Endothelial cell of umbilical vein (primary cell): ENCODE results near the gene DCLK1. TPM values are rescaled to one million over a fixed set of nuclear protein-coding genes. Genes with fewer than 3 reads are reported as not detected.

ENCODE experiments used
- BruUV-seq: library from RNA; stranded (reverse); fragments of 400-500 nt; replicated peaks from 2 replicates; lab custom pipeline; 2021; lab: Mats Ljungman, UMichigan
- CTCF ChIA-PET: fragments of 300-600, 350-600 bp; sonication (Branson Sonifier 250); formaldehyde crosslinking; loops from one replicate; lab custom pipeline; 2021; ENCODE audit warnings: antibody characterized with exemption, inconsistent platforms; lab: Charles Lee
- POLR2A ChIA-PET: fragments of 300-600, 350-600 bp; sonication (Branson Sonifier 250); formaldehyde crosslinking; loops from one replicate; lab custom pipeline; 2021; ENCODE audit warnings: antibody characterized with exemption, inconsistent platforms; lab: Charles Lee
- DNase-seq: peaks from one replicate; pipeline ENCODE4 v3.0.0-alpha.2; 2011; ENCODE audit warnings: low read depth, low spot score
- FAIRE-seq: peaks from 2 replicates; lab custom pipeline; 2011; peaks lifted over from hg19 to GRCh38; lab: Jason Lieb, UNC
- H2AFZ ChIP-seq: 2 replicates; pipeline ENCODE4 v1.6.0; 2012; ENCODE audit warnings: low read depth, low read length, control low read depth, inconsistent platforms
- H3K27ac ChIP-seq: 2 replicates; pipeline ENCODE4 v1.5.1; 2011; ENCODE audit warnings: low read depth, mild to moderate bottlenecking, control low read depth, low read length, moderate library complexity; ENCODE audit not compliant: insufficient read depth
- H3K27me3 ChIP-seq, 2 experiments: 2 replicates each; pipeline versions ENCODE4 v1.6.0 to v1.6.1; 2011; ENCODE audit warnings: low read length in 2 of 2, mixed read lengths in 1 of 2; ENCODE audit not compliant: control insufficient read depth in 2 of 2, insufficient read depth in 2 of 2
- H3K36me3 ChIP-seq, 2 experiments: 2 replicates in 1 of 2; 3 replicates in 1 of 2; pipeline ENCODE4 v1.5.1; 2011; ENCODE audit warnings: low read length in 2 of 2, mild to moderate bottlenecking in 1 of 2, moderate library complexity in 1 of 2; ENCODE audit not compliant: control insufficient read depth in 2 of 2, insufficient read depth in 2 of 2; ENCODE audit errors: extremely low read depth in 1 of 2
- H3K4me1 ChIP-seq: 3 replicates; pipeline ENCODE4 v1.5.1; 2011; ENCODE audit warnings: mild to moderate bottlenecking, low read length; ENCODE audit not compliant: control insufficient read depth, insufficient read depth; ENCODE audit errors: extremely low read depth
- H3K4me2 ChIP-seq: 2 replicates; pipeline ENCODE4 v1.6.1; 2011; ENCODE audit warnings: low read length, control low read depth, mixed read lengths; ENCODE audit not compliant: insufficient read depth
- H3K4me3 ChIP-seq, 3 experiments: fragments of 200-600 bp in 1 of 3; sonication (generic), shearing (Covaris generic) in 1 of 3; replicated peaks in 1 of 3; 2 replicates each; pipeline ENCODE4 v1.5.1; 2011 to 2016; ENCODE audit warnings: control low read depth in 3 of 3, low read length in 3 of 3, mild to moderate bottlenecking in 2 of 3, inconsistent platforms in 1 of 3, low read depth in 1 of 3, moderate library complexity in 1 of 3; ENCODE audit not compliant: insufficient read depth in 1 of 3
- H3K79me2 ChIP-seq: 2 replicates; pipeline ENCODE4 v1.6.0; 2012; ENCODE audit warnings: low read length, inconsistent platforms; ENCODE audit not compliant: control insufficient read depth, insufficient read depth
- H3K9ac ChIP-seq: replicated peaks from 2 replicates; pipeline ENCODE3; 2011; ENCODE audit warnings: low read length, control low read depth; ENCODE audit not compliant: insufficient read depth; ENCODE audit errors: extremely low read depth
- H3K9me1 ChIP-seq: replicated peaks from 3 replicates; pipeline ENCODE4 v1.6.0; 2011; ENCODE audit warnings: mild to moderate bottlenecking, low read length; ENCODE audit not compliant: control insufficient read depth, insufficient read depth; ENCODE audit errors: extremely low read depth
- H3K9me3 ChIP-seq: replicated peaks from 2 replicates; pipeline ENCODE4 v1.5.1; 2012; ENCODE audit warnings: low read length, inconsistent platforms; ENCODE audit not compliant: control insufficient read depth, insufficient read depth
- H4K20me1 ChIP-seq: replicated peaks from 2 replicates; pipeline ENCODE3; 2011; ENCODE audit warnings: mild to moderate bottlenecking, low read length; ENCODE audit not compliant: control insufficient read depth, insufficient read depth; ENCODE audit errors: extremely low read depth
- CTCF ChIP-seq, 2 donors: IDR thresholded peaks; 1 replicate in 1 of 2; 2 replicates in 1 of 2; pipeline ENCODE4 v1.5.1; 2011; ENCODE audit warnings: low read length in 2 of 2, mild to moderate bottlenecking in 2 of 2, moderate library complexity in 2 of 2, control low read depth in 1 of 2, inconsistent platforms in 1 of 2, low read depth in 1 of 2; ENCODE audit not compliant: insufficient read depth in 1 of 2; ENCODE audit errors: extremely low read depth in 1 of 2
- EZH2 ChIP-seq: IDR thresholded peaks from 2 replicates; pipeline ENCODE4 v1.6.1; 2012; ENCODE audit warnings: borderline replicate concordance, low read depth, mild to moderate bottlenecking, moderate library complexity, low read length, inconsistent platforms; ENCODE audit not compliant: severe bottlenecking
- FOS ChIP-seq: IDR thresholded peaks from 2 replicates; pipeline ENCODE4 v1.6.1; 2011; ENCODE audit warnings: mild to moderate bottlenecking, low read length, moderate library complexity, borderline replicate concordance; ENCODE audit not compliant: insufficient read depth
- GATA2 ChIP-seq: IDR thresholded peaks from 2 replicates; pipeline ENCODE4 v1.7.0; 2011; ENCODE audit warnings: low read depth, mild to moderate bottlenecking, moderate library complexity, mixed read lengths, low read length; ENCODE audit not compliant: insufficient read length, insufficient read depth
- JUN ChIP-seq: IDR thresholded peaks from 2 replicates; pipeline ENCODE4 v1.6.1; 2011; ENCODE audit warnings: borderline replicate concordance, low read depth; ENCODE audit not compliant: insufficient read length, insufficient read depth
- MAX ChIP-seq: IDR thresholded peaks from 2 replicates; pipeline ENCODE4 v1.6.1; 2011; ENCODE audit not compliant: insufficient read depth, insufficient read length
- MYC ChIP-seq: IDR thresholded peaks from one replicate; pipeline ENCODE4 v1.6.1; 2011; ENCODE audit warnings: mild to moderate bottlenecking, low read depth, low read length
- POLR2A ChIP-seq: IDR thresholded peaks from 2 replicates; pipeline ENCODE4 v1.6.1; 2012; ENCODE audit warnings: low read depth, mild to moderate bottlenecking, control low read depth, low read length
- POLR2AphosphoS5 ChIP-seq: IDR thresholded peaks from 2 replicates; pipeline ENCODE4 v1.6.1; 2012; ENCODE audit warnings: low read depth, mild to moderate bottlenecking, control low read depth, low read length, moderate library complexity; ENCODE audit not compliant: insufficient read depth
- dilution Hi-C: fragments of 300-500 bp; cut with MboI; formaldehyde crosslinking; loops from one replicate; pipeline ENCODE4 v1.15.0; 2019; ENCODE audit warnings: low sequenced_read_pairs; ENCODE audit not compliant: extremely low pct_ligation_motif_present
- intact Hi-C: fragments of 100-400 bp; cut with micrococcal nuclease; formaldehyde crosslinking; loops from one replicate; pipeline ENCODE4 v1.10.0; 2022
- polyA plus RNA-seq, 4 experiments: library from polyadenylated mRNA; depleted of rRNA in 3 of 4; stranded (reverse) in 3 of 4; unstranded in 1 of 4; fragments of >200 nt; gene quantifications; 2 replicates each; pipeline versions ENCODE4 v1.2.1 to v1.2.3, GENCODE V29; 2011 to 2012; ENCODE audit warnings: missing spikeins in 1 of 4
- total RNA-seq: library from RNA; stranded (reverse); gene quantifications from 2 replicates; pipeline ENCODE4 v1.2.3, GENCODE V29; 2021

Gene DCLK1
- total and polyA plus RNA-seq, 2 donors (not counting 3 experiments of a cell fraction or from before 2014, with no cell fraction given), result 0.28 to 3.9 TPM

GRCh38 chr13:35856721-35857364 lies 274.3 kb downstream of the DCLK1 start:
- BruUV-seq, result no TSS peak
- CTCF ChIA-PET, result interaction anchor here (1.0 to 1.5 kb wide), 2 partner anchors 18 to 67 kb away, joined by 4 to 5 read pairs; no protein-coding TSS in a partner anchor
- DNase-seq, result no peak
- Histone ChIP-seq H3K79me2 (no peaks in the 10 kb centered on the region), H3K27ac (no peak overlapping the region), H4K20me1 (no peaks in the 10 kb centered on the region), H3K9me1 (no peaks in the 10 kb centered on the region), H3K4me2 (no peak overlapping the region), H2AFZ (no peak overlapping the region), H3K4me1 (peaks cover 8% of the 10 kb centered on the region), H3K9ac (no peak overlapping the region), H3K4me3 (no peak overlapping the region), H3K27me3 (no peaks in the 10 kb centered on the region), H3K36me3 (no peaks in the 10 kb centered on the region), H3K9me3 (no peaks in the 10 kb centered on the region)
- intact Hi-C loops (no loop called here), dilution Hi-C loops (no loop called here)
- FAIRE-seq, result no peak
- POLR2A ChIA-PET, result no interaction called here
- TF ChIP-seq JUN (no peak), MAX (no peak), POLR2AphosphoS5 (no peak), MYC (no peak), FOS (no peak), EZH2 (no peak), GATA2 (no peak), POLR2A (no peak), CTCF (IDR thresholded peaks at IDR 0.05; ENCODE audit: extremely low read depth in 1 of 2, insufficient read depth in 1 of 2, low read depth in 1 of 2, low read length in 2 of 2) (no peak)
